ENCODE results near the gene AHI1.

DNA sequence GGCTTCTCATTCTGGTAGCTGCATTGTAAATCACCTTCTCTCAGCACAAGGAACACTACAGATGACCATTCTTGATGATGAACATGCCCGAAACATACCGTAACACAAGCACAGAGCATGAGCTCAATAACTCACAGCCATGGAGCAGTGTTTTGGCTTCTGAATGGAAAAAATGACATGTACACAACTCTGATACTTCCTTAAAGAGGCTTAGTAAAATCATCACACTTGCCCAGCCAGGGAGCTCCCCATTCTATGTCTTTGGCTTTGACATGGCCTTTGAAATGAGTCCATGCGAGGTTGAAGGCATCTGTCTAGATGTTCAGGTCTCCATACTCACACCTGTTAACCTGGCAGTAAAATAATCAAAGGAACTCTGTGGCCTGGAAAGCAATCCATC is 228.8 kb downstream of the AHI1 start:
- TF ChIP-seq, protein P1, sequence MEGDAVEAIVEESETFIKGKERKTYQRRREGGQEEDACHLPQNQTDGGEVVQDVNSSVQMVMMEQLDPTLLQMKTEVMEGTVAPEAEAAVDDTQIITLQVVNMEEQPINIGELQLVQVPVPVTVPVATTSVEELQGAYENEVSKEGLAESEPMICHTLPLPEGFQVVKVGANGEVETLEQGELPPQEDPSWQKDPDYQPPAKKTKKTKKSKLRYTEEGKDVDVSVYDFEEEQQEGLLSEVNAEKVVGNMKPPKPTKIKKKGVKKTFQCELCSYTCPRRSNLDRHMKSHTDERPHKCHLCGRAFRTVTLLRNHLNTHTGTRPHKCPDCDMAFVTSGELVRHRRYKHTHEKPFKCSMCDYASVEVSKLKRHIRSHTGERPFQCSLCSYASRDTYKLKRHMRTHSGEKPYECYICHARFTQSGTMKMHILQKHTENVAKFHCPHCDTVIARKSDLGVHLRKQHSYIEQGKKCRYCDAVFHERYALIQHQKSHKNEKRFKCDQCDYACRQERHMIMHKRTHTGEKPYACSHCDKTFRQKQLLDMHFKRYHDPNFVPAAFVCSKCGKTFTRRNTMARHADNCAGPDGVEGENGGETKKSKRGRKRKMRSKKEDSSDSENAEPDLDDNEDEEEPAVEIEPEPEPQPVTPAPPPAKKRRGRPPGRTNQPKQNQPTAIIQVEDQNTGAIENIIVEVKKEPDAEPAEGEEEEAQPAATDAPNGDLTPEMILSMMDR (CRISPR knock-in tag; IDR thresholded peaks at IDR 0.05), result no peak
- TF ChIP-seq FOXP4 (CRISPR knock-in tag; IDR thresholded peaks at IDR 0.05) (no peak), WIZ (CRISPR knock-in tag; IDR thresholded peaks at IDR 0.05) (no peak), KAT7 (CRISPR knock-in tag; IDR thresholded peaks at IDR 0.05; ENCODE audit: borderline replicate concordance) (no peak), STAG1 (CRISPR knock-in tag; IDR thresholded peaks at IDR 0.05) (no peak), EZH2 (conservative IDR thresholded peaks at IDR 0.05; ENCODE audit: low read depth, low read length) (no peak)
- TF ChIP-seq, protein P2, sequence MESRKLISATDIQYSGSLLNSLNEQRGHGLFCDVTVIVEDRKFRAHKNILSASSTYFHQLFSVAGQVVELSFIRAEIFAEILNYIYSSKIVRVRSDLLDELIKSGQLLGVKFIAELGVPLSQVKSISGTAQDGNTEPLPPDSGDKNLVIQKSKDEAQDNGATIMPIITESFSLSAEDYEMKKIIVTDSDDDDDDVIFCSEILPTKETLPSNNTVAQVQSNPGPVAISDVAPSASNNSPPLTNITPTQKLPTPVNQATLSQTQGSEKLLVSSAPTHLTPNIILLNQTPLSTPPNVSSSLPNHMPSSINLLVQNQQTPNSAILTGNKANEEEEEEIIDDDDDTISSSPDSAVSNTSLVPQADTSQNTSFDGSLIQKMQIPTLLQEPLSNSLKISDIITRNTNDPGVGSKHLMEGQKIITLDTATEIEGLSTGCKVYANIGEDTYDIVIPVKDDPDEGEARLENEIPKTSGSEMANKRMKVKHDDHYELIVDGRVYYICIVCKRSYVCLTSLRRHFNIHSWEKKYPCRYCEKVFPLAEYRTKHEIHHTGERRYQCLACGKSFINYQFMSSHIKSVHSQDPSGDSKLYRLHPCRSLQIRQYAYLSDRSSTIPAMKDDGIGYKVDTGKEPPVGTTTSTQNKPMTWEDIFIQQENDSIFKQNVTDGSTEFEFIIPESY (CRISPR knock-in tag; IDR thresholded peaks at IDR 0.05), result no peak
- TF ChIP-seq, protein P3, sequence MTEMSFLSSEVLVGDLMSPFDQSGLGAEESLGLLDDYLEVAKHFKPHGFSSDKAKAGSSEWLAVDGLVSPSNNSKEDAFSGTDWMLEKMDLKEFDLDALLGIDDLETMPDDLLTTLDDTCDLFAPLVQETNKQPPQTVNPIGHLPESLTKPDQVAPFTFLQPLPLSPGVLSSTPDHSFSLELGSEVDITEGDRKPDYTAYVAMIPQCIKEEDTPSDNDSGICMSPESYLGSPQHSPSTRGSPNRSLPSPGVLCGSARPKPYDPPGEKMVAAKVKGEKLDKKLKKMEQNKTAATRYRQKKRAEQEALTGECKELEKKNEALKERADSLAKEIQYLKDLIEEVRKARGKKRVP (CRISPR knock-in tag; IDR thresholded peaks at IDR 0.05), result no peak
